ENCODE measurements around the gene CEP112. TPM values are rescaled to one million over a fixed set of nuclear protein-coding genes. Genes with fewer than 3 reads are reported as not detected.

The CEP112 gene
- total and polyA plus RNA-seq, 10 of the 15 experiments (the other 5 are each of a cell fraction or from before 2014, with no cell fraction given): 0.11 to 3.8 (median 0.32) TPM; not detected in 1

DNA sequence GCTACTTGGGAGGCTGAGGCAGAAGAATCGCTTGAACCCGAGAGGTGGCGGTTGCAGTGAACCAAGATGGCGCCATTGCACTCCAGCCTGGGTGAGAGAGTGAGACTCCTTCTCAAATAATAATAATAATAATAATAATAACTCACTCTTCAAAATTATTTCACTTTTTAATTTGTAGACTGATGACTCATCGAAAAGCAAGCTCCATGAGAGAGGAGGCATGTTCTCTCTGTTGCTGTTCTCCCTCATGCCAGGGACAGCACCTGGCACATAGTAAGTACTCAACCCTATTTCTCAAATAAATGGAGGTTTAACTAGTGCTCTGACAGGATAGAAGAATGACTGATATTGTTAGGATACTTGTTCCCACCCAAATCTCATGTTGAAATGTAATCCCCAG lies 265.3 kb downstream of the CEP112 start:
- DNase-seq (ENCODE audit: low read depth, low spot score) (no peak), FAIRE-seq (no peak), ATAC-seq (no peak)
- no peak overlapping the region for H3K4me3 ChIP-seq
- no peaks in the 10 kb centered on the region for H3K4me1 ChIP-seq (ENCODE audit: control insufficient read depth, insufficient read depth, low read length)
- H3K4me2 ChIP-seq (ENCODE audit: control insufficient read depth, insufficient read depth): no peak overlapping the region
- intact Hi-C loops (cut with micrococcal nuclease; ENCODE audit: unreplicated experiment): no loop called here
- H2AFZ ChIP-seq (ENCODE audit: control insufficient read depth, low read depth, low read length): no peak overlapping the region
- in situ Hi-C loops (cut with MboI): no loop called here
- ChIA-PET SMC1A (ENCODE audit: uncharacterized antibody, unreplicated experiment) (interaction anchor here (1.0 kb wide), 1 partner anchor 84 kb away, joined by 3 read pairs; no protein-coding TSS in a partner anchor), POLR2A (no interaction called here), RAD21 (ENCODE audit: unreplicated experiment) (no interaction called here), CTCF (interaction anchor here (1.1 kb wide), 2 partner anchors 9 to 32 kb away, joined by 3 read pairs; no protein-coding TSS in a partner anchor)
- H3K9ac ChIP-seq (ENCODE audit: control insufficient read depth, insufficient read depth, low read length): no peak overlapping the region
- H3K36me3 ChIP-seq (ENCODE audit: control insufficient read depth in 2 of 2, insufficient read depth in 2 of 2, low read length in 1 of 2): no peaks in the 10 kb centered on the region
- H4K20me1 ChIP-seq (ENCODE audit: control insufficient read depth, insufficient read depth): no peaks in the 10 kb centered on the region
- H3K27ac ChIP-seq (ENCODE audit: control insufficient read depth, insufficient read depth): no peak overlapping the region
- H3K27me3 ChIP-seq (replicated peaks in 1 of 2; ENCODE audit: control insufficient read depth in 2 of 2, insufficient read depth in 2 of 2, low read length in 1 of 2): no peaks in the 10 kb centered on the region
- WGBS (ENCODE audit: insufficient coverage, insufficient replicate concordance, low lambda C conversion rate, missing lambda C conversion rate): 44% methylated on average over 5 of the region's 5 CpGs
- BruUV-seq (replicated peaks): no TSS peak
- H3K9me3 ChIP-seq (replicated peaks; ENCODE audit: control insufficient read depth, insufficient read depth, low read length): no peaks in the 10 kb centered on the region; the same call in 1 of the 3 replicates
- TF ChIP-seq RFX5 (IDR thresholded peaks at IDR 0.05; ENCODE audit: low read depth, low read length) (no peak), NFYB (IDR thresholded peaks at IDR 0.05; ENCODE audit: insufficient read depth, low read depth, low read length) (no peak), MTA3 (IDR thresholded peaks at IDR 0.05; ENCODE audit: borderline replicate concordance, low read length) (no peak), CREM (IDR thresholded peaks at IDR 0.05; ENCODE audit: low read depth) (no peak), NFIC (IDR thresholded peaks at IDR 0.05; ENCODE audit: low read depth, low read length) (no peak), SREBF2 (IDR thresholded peaks at IDR 0.05; ENCODE audit: low read length) (no peak)
- no peaks in the 10 kb centered on the region for H3K79me2 ChIP-seq (ENCODE audit: control insufficient read depth, insufficient read depth, low read length)

DNA sequence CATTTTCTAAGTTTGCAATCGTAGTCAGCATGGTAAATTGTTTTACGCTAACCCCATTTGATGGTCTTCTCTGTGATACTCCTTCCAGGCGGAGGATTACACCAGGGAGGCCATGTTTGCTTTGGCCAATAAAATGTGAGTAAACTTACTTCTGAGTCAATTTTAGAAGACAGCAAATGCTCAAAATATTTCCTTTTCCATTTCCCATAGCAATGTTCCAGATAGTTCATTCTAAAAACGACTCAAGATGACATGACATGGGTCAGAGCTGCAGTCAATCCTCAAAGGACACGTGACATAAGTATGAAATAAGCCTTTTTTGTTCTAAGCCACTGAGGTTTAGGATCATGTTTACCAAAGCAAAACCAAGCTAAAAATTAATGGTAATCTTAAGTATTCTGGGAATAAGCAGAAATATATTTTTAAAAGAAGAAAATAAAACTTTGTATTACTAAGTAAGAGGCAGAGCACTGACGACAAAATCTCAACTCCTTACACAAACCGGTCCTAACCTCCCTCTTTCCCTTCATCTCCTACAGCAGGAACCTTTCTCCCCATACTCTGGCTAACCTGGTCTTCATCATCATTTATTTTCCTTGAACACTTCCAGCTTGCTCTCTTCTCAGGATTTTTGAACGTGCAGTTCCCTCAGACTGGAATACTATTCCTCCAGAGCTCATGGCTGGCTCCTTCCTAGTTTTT lies 266.2 kb downstream of the CEP112 start:
- CTCF ChIA-PET: no interaction called here
- H3K27ac ChIP-seq (ENCODE audit: control insufficient read depth, insufficient read depth): no peak overlapping the region
- WGBS (ENCODE audit: insufficient coverage, insufficient replicate concordance, low lambda C conversion rate, missing lambda C conversion rate): 32% methylated on average over 8 of the region's 8 CpGs
- no peak for FAIRE-seq
- no peak for ATAC-seq
- SMC1A ChIA-PET (ENCODE audit: uncharacterized antibody, unreplicated experiment): interaction anchor here (1.0 kb wide), 1 partner anchor 83 kb away, joined by 3 read pairs; no protein-coding TSS in a partner anchor
- no peaks in the 10 kb centered on the region for H3K27me3 ChIP-seq (replicated peaks in 1 of 2; ENCODE audit: control insufficient read depth in 2 of 2, insufficient read depth in 2 of 2, low read length in 1 of 2)
- H3K79me2 ChIP-seq (ENCODE audit: control insufficient read depth, insufficient read depth, low read length): no peaks in the 10 kb centered on the region
- H3K4me1 ChIP-seq (ENCODE audit: control insufficient read depth, insufficient read depth, low read length): no peaks in the 10 kb centered on the region
- no peaks in the 10 kb centered on the region; the same call in 1 of the 3 replicates for H3K9me3 ChIP-seq (replicated peaks; ENCODE audit: control insufficient read depth, insufficient read depth, low read length)
- POLR2A ChIA-PET: no interaction called here
- no peak overlapping the region for H3K4me2 ChIP-seq (ENCODE audit: control insufficient read depth, insufficient read depth)
- RAD21 ChIA-PET (ENCODE audit: unreplicated experiment): no interaction called here
- no peaks in the 10 kb centered on the region for H4K20me1 ChIP-seq (ENCODE audit: control insufficient read depth, insufficient read depth)
- no TSS peak for BruUV-seq (replicated peaks)
- no peaks in the 10 kb centered on the region for H3K36me3 ChIP-seq (ENCODE audit: control insufficient read depth in 2 of 2, insufficient read depth in 2 of 2, low read length in 1 of 2)
- intact Hi-C loops (cut with micrococcal nuclease; ENCODE audit: unreplicated experiment): no loop called here
- no peak for DNase-seq (ENCODE audit: low read depth, low spot score)
- H3K4me3 ChIP-seq: no peak overlapping the region
- in situ Hi-C loops (cut with MboI): no loop called here
- TF ChIP-seq JUNB (IDR thresholded peaks at IDR 0.05) (no peak), SMAD5 (IDR thresholded peaks at IDR 0.05; ENCODE audit: low read depth) (no peak), CBX5 (IDR thresholded peaks at IDR 0.05; ENCODE audit: low read depth) (no peak), HDAC2 (IDR thresholded peaks at IDR 0.05) (no peak)
- no peak overlapping the region for H2AFZ ChIP-seq (ENCODE audit: control insufficient read depth, low read depth, low read length)
- H3K9ac ChIP-seq (ENCODE audit: control insufficient read depth, insufficient read depth, low read length): no peak overlapping the region

All from GM12878 (cell line).